IMR-90 (cell line): ENCODE results near the gene RPS3.

Experiments used
- BHLHE40 ChIP-seq: fragments of 150-350 bp; IDR thresholded peaks from 2 replicates; pipeline ENCODE4 v1.6.1; 2016; ENCODE audit warnings: mild to moderate bottlenecking, low read depth, low read length
- CEBPB ChIP-seq: IDR thresholded peaks from 2 replicates; pipeline ENCODE4 v1.6.1; 2012; ENCODE audit warnings: low read depth, low read length, improper control_type of control experiment
- MAFK ChIP-seq: IDR thresholded peaks from 2 replicates; pipeline ENCODE4 v1.6.1; 2012; ENCODE audit warnings: low read depth, low read length, improper control_type of control experiment
- POLR2A ChIP-seq: IDR thresholded peaks from 2 replicates; pipeline ENCODE4 v1.6.1; 2012; ENCODE audit warnings: mild to moderate bottlenecking, low read depth, low read length
- RCOR1 ChIP-seq: IDR thresholded peaks from 2 replicates; pipeline ENCODE4 v1.6.1; 2012; ENCODE audit warnings: mild to moderate bottlenecking, low read length, improper control_type of control experiment; ENCODE audit not compliant: insufficient replicate concordance
- TF ChIP-seq, protein P1 (sequence below): conservative IDR thresholded peaks from 2 replicates; pipeline ENCODE4 v1.5.1; 2012; ENCODE audit warnings: mild to moderate bottlenecking, low read depth, low read length, improper control_type of control experiment
- TF ChIP-seq, protein P2 (sequence below): fragments of 150-350 bp; IDR thresholded peaks from 2 replicates; pipeline ENCODE4 v1.6.1; 2016; ENCODE audit warnings: low read depth, mild to moderate bottlenecking, low read length, moderate library complexity, borderline replicate concordance

DNA sequence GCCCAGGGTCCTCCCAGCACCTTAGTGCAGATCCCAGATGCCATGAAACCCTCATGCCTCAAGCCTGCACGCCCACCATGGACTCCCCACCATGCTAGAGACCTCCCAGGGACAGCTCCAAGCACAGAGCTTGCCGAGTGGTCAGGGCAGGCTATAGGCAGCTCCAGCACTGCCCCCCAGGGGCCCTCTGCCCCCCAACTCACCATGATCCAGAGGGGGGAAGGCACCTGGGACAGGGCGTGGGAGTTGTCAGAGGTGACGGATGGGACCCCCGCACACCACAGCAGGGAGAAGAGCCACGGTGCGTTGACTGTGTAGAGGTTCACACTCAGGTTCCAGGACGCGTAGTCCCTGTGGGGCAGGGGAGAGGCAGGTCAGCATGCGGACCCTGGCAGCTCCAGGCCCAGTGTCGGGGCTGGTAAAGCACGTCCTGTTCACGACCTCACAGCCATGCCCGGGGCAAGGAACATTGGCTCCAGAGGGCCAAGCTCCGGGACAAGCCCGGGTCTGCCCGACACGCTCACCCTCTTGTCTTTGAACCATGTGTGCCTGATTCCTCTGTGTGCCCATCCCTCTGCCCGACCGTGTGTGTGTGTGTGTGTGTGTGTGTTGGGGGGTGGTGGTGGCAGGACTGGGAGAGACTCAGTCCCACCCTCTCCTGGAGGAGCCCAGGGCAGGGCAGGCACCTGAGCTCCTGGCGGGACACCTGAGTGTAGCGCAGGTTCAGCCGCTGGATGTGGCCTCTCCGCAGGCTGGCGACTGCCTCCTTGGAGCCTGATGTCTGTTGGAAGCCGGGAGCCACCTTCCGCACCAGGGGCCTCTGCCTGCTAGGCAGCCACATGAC is 41.9 kb downstream of the RPS3 start:
- TF ChIP-seq, protein P1, sequence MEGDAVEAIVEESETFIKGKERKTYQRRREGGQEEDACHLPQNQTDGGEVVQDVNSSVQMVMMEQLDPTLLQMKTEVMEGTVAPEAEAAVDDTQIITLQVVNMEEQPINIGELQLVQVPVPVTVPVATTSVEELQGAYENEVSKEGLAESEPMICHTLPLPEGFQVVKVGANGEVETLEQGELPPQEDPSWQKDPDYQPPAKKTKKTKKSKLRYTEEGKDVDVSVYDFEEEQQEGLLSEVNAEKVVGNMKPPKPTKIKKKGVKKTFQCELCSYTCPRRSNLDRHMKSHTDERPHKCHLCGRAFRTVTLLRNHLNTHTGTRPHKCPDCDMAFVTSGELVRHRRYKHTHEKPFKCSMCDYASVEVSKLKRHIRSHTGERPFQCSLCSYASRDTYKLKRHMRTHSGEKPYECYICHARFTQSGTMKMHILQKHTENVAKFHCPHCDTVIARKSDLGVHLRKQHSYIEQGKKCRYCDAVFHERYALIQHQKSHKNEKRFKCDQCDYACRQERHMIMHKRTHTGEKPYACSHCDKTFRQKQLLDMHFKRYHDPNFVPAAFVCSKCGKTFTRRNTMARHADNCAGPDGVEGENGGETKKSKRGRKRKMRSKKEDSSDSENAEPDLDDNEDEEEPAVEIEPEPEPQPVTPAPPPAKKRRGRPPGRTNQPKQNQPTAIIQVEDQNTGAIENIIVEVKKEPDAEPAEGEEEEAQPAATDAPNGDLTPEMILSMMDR: no peak
- TF ChIP-seq POLR2A: no peak
- no peak for TF ChIP-seq CEBPB
- TF ChIP-seq, protein P2, sequence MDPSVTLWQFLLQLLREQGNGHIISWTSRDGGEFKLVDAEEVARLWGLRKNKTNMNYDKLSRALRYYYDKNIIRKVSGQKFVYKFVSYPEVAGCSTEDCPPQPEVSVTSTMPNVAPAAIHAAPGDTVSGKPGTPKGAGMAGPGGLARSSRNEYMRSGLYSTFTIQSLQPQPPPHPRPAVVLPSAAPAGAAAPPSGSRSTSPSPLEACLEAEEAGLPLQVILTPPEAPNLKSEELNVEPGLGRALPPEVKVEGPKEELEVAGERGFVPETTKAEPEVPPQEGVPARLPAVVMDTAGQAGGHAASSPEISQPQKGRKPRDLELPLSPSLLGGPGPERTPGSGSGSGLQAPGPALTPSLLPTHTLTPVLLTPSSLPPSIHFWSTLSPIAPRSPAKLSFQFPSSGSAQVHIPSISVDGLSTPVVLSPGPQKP: no peak
- TF ChIP-seq BHLHE40: no peak
- no peak for TF ChIP-seq MAFK
- no peak for TF ChIP-seq RCOR1
